Adipose tissue (tissue), 3 donors: ENCODE data around the gene SSRP1. TPM values are rescaled to one million over a fixed set of nuclear protein-coding genes. Genes with fewer than 3 reads are reported as not detected.
"Not testable (repeated sequence)": the region's sequence is repeated elsewhere in the genome, so short reads cannot be mapped to it uniquely, and the experiment has no call there.

Experiments used
- H3K27ac ChIP-seq: one replicate; pipeline ENCODE4 v1.5.1; 2013; ENCODE audit warnings: low read depth, low read length
- WGBS, 3 donors: extraction: QIAGEN DNeasy Blood & Tissue Kit; methylation state at CpG; one replicate each; pipeline ENCODE4 v1.1.7; 2013; 5-methylcytosine and 5-hydroxymethylcytosine counted together
- polyA plus RNA-seq, 3 donors: library from polyadenylated mRNA; stranded (reverse); fragments of 200-250 nt; gene quantifications; one replicate each; pipeline ENCODE4 v1.2.3, GENCODE V29; 2013
- donor health status: healthy with polysubstance abuse.
- donor health status: Bipolar disorder and iron deficiency.
- donor health status: healthy.

Gene SSRP1
- polyA plus RNA-seq, 3 donors: 57.0 to 63.0 (median 60.1) TPM

DNA sequence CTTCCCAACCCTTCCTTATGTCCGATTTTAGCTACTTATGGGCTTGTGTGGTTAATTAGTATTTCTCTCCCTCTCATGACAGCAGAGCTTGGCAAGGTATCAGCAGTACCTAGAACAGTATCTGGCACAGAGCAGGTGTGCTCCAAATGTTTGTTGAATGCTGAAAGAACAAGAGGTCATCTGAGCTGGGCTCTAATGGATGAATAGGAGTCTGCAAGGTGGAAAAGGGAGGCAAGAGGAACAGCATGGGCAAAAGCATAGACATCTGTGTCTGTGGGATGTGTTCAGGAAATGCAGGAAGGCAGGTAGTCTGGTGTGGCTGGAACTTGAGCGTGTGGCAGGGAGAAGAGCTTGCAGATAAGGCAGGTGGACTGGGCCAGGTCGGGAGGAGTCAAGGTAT lies 26.2 kb upstream of the SSRP1 start:
- 83 to 88% (median 85%) methylated on average over 3 of the region's 3 CpGs for WGBS, 3 donors
- no peak overlapping the region for H3K27ac ChIP-seq

DNA sequence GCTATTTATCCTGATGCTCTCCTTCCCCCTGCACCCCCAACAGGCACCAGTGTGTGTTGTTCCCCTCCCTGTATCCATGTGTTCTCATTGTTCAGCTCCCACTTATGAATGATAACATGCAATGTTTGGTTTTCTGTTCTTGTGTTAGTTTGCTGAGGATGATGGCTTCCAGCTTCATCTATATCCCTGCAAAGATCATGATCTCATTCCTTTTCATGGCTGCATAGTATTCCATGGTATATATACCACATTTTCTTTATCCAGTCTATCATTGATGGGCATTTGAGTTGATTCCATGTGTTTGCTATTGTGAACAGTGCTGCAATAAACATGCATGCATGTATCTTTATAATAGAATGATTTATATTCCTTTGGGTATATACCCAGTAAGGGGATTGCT lies 25.7 kb upstream of the SSRP1 start:
- H3K27ac ChIP-seq: not testable (repeated sequence)

DNA sequence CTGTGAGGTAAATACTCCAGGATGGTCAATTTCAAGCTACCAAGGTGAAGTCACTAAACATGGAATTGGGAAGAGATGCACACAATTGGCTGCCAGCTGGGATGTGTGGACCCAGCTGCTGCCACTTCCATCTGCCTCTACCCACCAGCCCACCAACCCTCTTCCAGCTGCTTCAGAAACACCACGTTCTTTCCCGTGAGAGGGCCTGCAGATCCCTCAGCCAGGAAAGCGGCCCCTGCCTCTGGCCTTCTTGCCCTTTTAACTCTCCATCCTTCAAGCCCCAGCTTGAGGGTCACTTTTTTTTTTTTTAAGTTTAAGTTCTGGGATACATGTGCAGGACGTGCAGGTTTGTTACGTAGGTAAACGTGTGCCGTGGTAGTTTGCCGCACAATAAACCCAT lies 25.3 kb upstream of the SSRP1 start:
- 93 to 95% (median 94%) methylated on average over 8 of the region's 8 CpGs for WGBS, 3 donors
- no peak overlapping the region for H3K27ac ChIP-seq

GRCh38 chr11:57359896-57360690 lies 24.4 kb upstream of the SSRP1 start:
- WGBS, 3 donors: 62 to 92% (median 86%) methylated on average over 9 of the region's 9 CpGs
- H3K27ac ChIP-seq: no peak overlapping the region

DNA sequence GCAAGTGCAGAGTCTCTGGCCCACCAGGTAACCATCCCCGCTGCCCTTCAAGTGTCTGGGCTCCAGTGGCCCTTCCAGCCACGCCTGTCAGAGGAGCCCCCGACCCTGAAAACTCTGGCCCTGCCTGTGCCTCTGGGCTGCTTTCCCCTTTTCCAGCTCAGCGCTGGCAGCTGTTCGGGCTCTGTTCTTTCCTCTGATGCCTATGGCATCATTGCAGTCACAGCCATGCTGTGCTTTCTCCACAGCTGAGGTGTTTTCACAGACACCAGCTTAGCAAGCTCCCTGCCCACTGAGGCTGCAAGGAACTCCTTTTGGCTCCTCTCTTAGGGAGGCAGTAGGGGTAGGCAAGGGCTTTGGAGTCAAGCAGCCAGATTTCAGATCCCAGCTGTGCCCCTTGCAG lies 23.7 kb upstream of the SSRP1 start:
- WGBS, 3 donors: 79 to 89% (median 83%) methylated on average over 5 of the region's 5 CpGs
- no peak overlapping the region for H3K27ac ChIP-seq

DNA sequence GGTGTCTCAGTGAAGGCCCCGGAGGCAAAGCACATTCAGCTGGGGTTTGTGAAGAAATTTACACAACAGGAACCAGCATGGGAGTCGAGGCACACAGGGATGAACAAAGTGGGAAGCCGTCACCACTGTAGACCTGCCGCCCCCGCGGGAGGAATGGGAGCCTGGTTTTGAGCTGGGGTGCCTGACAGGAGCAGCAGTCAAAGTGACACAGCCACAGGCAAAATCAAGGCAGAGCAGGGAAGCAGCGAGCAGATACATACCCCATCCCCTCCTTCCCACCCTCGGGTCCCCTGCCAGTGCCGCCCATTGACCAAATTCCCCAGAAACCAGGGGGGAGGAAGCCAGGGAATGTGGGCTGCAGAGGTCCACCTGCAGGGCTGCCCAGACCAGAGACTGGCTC lies 23.3 kb upstream of the SSRP1 start:
- H3K27ac ChIP-seq: no peak overlapping the region
- 76 to 81% (median 80%) methylated on average over 6 to 9 of the region's 9 CpGs for WGBS, 3 donors

DNA sequence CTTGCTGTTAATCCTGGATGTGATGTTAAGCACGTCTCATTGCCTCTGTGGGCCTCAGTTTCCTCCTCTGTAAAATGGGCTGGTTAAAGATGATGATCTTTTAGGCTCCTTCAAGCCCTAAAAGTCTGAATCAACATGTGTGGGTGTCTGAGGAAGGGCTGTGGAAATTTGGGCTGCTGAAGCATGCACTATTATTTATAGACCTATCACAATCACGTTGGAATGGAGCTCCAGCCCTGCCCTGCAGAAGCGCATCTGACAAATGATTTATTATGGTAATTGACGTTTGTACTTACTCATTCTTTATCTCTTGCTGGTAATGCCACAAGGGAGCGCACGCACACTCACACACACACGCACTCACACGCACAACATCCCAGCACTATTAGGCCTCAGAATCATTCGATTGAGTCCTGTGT lies 22.9 kb upstream of the SSRP1 start:
- 68 to 73% (median 71%) methylated on average over 9 of the region's 9 CpGs for WGBS, 3 donors
- H3K27ac ChIP-seq: no peak overlapping the region

DNA sequence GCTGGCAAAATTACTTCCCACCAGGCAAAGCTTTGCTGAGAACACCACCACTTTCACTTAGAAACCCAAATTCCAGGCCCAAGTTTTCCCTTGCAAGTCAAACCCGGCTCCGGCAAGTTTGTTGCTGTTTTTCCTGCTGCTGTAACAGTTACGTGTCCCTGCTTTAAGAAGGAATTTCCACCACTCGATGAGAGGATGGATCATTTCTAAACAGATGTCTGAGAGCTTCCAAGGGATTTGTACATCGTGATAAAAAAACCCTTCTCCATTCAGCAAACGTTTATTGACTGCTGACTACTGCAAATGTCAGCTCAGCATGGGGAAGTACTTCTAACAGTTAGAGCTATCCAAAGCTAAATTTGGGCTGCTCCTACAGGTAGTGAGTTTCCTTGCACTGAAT lies 22.2 kb upstream of the SSRP1 start:
- no peak overlapping the region for H3K27ac ChIP-seq
- 29 to 62% (median 33%) methylated on average over 6 of the region's 6 CpGs for WGBS, 3 donors

DNA sequence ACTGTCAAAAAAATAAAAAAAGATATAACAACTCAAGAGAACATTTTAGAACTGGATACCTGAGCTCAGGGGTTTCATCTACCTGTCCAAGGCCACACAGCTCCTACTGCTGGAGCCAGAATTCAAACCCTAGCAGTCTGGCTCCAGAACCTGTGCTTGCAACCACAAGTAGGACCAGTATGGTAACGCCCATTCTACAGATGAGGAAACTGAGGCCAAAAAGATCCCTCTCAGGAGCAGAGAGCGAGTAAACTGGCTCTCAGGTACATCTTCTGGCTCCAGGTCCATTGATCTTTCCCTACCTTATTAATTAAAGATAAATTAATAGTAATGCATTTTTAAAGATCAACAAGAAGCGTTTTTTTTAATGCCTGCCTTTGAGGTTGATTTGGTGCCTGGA lies 21.6 kb upstream of the SSRP1 start:
- no peak overlapping the region for H3K27ac ChIP-seq
- 90 to 93% (median 90%) methylated on average over 3 of the region's 3 CpGs for WGBS, 3 donors

GRCh38 chr11:57356268-57356667 lies 20.6 kb upstream of the SSRP1 start:
- H3K27ac ChIP-seq: no peak overlapping the region
- 43 to 52% (median 51%) methylated on average over 9 of the region's 9 CpGs for WGBS, 3 donors

- 56 to 83% (median 71%) methylated on average over 6 of the region's 6 CpGs for WGBS, 3 donors
- no peak overlapping the region for H3K27ac ChIP-seq
Measured at GRCh38 chr11:57354699-57355098, 19.0 kb upstream of the SSRP1 start.

GRCh38 chr11:57353852-57354251 lies 18.2 kb upstream of the SSRP1 start:
- H3K27ac ChIP-seq: no peak overlapping the region
- WGBS, 3 donors: 68 to 86% (median 69%) methylated on average over 4 of the region's 4 CpGs

- 55 to 70% (median 56%) methylated on average over 4 of the region's 4 CpGs for WGBS, 3 donors
- no peak overlapping the region for H3K27ac ChIP-seq
Measured at GRCh38 chr11:57353446-57353845, 17.8 kb upstream of the SSRP1 start.

- 60 to 72% (median 61%) methylated on average over 5 of the region's 5 CpGs for WGBS, 3 donors
- no peak overlapping the region for H3K27ac ChIP-seq
Measured at GRCh38 chr11:57353036-57353435, 17.3 kb upstream of the SSRP1 start.

- no peak overlapping the region for H3K27ac ChIP-seq
- 23 to 25% (median 23%) methylated on average over 29 to 31 of the region's 31 CpGs for WGBS, 3 donors
Measured at GRCh38 chr11:57349491-57350274, 14.0 kb upstream of the SSRP1 start.

DNA sequence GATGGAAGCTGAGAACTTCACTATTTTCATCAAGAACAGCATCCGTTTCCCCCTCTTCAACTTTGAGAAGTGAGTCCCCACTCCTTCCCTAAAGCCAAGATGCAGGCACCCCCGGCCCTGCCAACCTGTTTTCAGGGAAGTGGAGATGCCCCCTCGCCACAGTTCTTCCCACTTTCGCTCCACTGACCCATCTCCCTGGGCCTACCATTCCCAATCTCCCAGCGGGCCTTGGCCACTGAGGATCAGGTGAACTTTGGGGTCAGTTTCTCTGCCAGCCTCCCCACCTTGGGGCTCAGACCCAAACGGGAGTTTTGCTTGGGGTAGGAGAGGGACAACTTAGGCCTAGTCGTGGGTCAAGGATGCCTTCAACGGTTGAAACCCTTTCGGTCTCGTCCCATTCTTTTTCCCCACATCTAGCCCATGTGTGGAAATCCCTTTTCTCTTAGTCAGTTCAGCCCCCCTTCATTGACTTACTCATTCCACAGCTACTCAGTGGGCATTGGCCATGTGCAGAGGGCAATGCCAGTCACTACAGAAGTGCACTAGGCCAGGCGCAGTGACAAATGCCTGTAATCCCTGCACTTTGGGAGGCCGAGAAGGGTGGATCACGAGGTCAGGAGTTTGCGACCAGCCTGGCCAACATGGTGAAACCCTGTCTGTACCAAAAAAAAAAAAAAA lies 13.1 kb upstream of the SSRP1 start:
- WGBS, 3 donors: 89 to 93% (median 90%) methylated on average over 14 of the region's 14 CpGs
- no peak overlapping the region for H3K27ac ChIP-seq

DNA sequence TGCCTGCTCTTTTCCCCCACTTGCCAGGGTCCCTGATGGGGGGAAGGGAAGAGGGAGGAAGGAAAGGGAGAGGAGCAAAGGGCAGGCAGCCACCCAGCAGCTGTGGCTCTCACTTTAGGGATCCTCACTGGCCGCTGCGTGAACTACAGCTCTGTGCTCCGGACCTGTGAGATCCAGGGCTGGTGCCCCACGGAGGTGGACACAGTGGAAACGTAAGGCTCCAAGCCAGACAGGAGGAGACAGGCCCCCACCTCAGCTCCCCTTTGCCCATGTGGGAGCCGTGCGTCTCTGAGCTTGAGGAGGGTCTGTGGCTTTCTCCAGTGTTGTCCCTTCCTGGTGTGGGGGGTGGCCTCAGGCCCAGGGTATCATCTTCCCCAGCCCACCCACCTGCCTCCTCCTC lies 12.4 kb upstream of the SSRP1 start:
- no peak overlapping the region for H3K27ac ChIP-seq
- 77 to 87% (median 80%) methylated on average over 7 of the region's 7 CpGs for WGBS, 3 donors

DNA sequence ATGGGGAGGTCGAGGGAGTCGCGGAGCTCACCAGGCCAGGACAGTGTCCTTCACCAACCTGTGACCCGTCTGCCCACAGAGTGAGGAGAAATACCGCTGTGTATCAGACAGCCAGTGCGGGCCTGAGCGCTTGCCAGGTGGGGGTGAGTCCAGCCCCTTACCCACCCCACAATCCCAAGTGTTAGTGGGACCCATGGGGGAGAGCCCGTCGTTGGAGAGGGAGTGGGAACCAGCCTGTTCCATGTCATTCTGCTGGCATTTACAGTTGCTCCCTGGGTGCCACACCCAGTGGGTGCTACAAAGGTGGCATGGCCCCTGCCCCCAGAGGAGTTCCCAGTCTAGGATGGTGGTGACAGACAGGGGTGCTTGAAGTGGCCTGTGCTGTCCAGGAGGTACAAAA lies 11.6 kb upstream of the SSRP1 start:
- no peak overlapping the region for H3K27ac ChIP-seq
- WGBS, 3 donors: 85 to 89% (median 86%) methylated on average over 9 of the region's 9 CpGs

DNA sequence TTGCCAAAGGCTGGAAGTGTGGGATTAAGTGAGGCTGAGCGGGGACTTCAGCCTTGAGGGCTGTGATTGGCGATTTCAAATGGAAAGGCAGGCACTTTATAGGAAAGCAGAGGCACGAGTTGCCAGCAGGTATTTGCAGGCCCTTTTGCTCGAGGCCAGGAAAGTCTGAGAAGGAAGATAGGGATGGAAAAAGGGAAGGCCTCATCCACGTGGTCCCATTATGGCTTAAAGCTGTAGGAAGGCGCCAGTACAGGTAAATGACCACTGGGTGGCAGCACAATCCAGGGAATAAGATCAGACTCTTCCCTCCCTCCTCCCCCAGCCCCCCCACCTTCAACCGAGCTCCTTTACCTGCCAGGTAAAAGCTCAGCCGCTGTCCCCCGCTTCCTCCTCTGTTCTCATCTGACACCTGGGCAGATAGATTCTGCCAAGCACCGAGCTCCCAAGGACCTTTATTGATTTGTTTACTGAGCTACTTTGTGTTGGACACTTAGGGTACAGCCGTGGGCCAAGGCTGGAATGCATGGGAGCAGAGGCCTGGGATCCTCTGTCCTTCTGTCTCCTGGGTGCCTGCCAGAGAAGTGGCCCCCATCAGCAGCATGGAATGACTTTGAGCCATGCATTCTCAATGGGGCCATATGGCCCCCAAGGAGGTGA lies 10.0 kb upstream of the SSRP1 start:
- WGBS, 3 donors: 16 to 21% (median 20%) methylated on average over 10 to 11 of the region's 11 CpGs

More for the DNA sequence above, 10.0 kb upstream of the SSRP1 start:
- H3K27ac ChIP-seq: no peak overlapping the region
